Lower leg skin (tissue), 3 donors: ENCODE measurements around the gene ANKRD50.

Source experiments
- POLR2A ChIP-seq, 2 donors: fragments of 450-650 bp; IDR thresholded peaks; one replicate each; pipeline ENCODE4 v1.6.1; 2016 to 2017; ENCODE audit warnings: antibody characterized with exemption in 2 of 2, mild to moderate bottlenecking in 1 of 2, moderate library complexity in 1 of 2
- TF ChIP-seq, protein P1 (sequence below), 3 donors: fragments of 450-650 bp; IDR thresholded peaks; one replicate each; pipeline ENCODE4 v1.5.1; 2016; ENCODE audit warnings: antibody characterized with exemption in 3 of 3, mild to moderate bottlenecking in 3 of 3, moderate library complexity in 2 of 3

DNA sequence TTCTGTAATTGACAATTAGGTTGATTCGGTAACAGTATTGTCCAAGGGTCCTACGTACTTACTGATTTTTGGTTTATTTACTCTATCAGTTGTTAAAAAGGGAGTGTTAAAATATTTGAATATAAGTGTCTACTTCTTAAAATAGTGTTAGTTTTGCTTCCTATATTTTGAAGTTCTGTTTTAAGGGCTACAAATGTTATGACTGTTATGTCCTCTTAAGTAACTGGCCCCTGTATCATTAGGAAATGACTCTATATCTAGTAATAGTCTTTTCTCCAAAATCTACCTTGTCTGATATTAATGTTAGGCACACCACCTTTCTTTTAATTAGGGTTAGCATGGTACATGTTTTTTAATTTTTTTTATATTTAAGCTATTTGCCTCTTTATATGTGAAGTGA lies 30.1 kb downstream of the ANKRD50 start:
- TF ChIP-seq, protein P1, sequence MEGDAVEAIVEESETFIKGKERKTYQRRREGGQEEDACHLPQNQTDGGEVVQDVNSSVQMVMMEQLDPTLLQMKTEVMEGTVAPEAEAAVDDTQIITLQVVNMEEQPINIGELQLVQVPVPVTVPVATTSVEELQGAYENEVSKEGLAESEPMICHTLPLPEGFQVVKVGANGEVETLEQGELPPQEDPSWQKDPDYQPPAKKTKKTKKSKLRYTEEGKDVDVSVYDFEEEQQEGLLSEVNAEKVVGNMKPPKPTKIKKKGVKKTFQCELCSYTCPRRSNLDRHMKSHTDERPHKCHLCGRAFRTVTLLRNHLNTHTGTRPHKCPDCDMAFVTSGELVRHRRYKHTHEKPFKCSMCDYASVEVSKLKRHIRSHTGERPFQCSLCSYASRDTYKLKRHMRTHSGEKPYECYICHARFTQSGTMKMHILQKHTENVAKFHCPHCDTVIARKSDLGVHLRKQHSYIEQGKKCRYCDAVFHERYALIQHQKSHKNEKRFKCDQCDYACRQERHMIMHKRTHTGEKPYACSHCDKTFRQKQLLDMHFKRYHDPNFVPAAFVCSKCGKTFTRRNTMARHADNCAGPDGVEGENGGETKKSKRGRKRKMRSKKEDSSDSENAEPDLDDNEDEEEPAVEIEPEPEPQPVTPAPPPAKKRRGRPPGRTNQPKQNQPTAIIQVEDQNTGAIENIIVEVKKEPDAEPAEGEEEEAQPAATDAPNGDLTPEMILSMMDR (IDR thresholded peaks at IDR 0.05): no peak
- no peak for TF ChIP-seq POLR2A (IDR thresholded peaks at IDR 0.05)
